GM20431 (cell line): Measurements from ENCODE around the gene ZNF567.
"Not testable (repeated sequence)": the region's sequence is repeated elsewhere in the genome, so short reads cannot be mapped to it uniquely, and the experiment has no call there.

Source experiments
- in situ Hi-C: fragments of 300-500 bp; cut with MseI, MboI; formaldehyde crosslinking; loops from one replicate; pipeline ENCODE4 v1.15.0; 2020; ENCODE audit warnings: low sequenced_read_pairs; ENCODE audit not compliant: unreplicated experiment

The ZNF567 gene

GRCh38 chr19:36687214-36688056 lies at the start of gene ZNF567:
Gene ZNF567 (plus strand): TSS chr19:36687612. CDS start chr19:36694868, 7,256 bp downstream.
- in situ Hi-C loops = no loop called here

DNA sequence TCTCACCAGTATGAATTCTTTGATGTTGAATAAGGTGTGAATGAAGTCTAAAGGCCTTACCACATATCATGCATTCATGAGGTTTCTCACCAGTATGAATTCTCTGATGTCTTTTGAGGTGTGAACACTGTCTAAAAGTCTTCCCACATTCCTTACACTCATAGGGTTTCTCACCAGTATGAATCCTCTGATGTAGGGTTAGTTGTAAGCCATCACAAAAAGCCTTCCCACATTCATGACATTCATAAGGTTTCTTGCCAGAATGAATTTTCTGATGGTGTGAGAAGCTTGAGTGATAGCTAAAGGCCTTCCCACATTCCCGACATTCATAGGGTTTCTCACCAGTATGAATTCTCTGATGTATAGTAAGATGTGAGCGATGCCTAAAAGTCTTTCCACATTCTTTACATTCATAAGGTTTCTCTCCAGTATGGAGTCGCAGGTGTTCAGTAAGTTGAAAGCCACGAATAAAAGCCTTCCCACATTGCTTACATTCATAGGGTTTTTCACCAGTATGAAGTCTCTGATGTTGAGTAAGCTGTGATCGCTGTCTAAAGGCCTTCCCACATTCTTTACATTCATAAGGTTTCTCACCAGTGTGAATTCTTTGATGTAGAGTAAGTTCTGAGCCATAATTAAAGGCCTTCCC lies 48.4 kb upstream of the ZNF567 start:
- in situ Hi-C loops = no loop called here

DNA sequence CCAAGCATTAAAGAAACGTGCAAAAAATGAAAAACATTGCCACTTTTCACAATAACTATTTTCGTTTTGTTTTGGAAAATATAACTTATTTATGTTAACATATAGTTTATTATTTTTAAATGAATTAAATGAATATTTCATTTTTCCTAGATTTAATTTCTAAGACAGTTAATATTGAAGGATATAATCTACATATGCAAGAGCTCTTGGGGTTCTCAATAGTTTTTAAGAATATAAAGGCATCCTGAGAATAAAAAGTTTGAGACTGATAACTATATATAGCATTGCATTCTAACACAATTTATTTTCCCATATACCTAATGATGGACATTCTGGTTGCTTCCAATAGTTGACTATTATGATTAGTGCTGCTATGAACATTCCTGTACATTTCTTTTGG lies 40.7 kb upstream of the ZNF567 start:
- in situ Hi-C loops = no loop called here

DNA sequence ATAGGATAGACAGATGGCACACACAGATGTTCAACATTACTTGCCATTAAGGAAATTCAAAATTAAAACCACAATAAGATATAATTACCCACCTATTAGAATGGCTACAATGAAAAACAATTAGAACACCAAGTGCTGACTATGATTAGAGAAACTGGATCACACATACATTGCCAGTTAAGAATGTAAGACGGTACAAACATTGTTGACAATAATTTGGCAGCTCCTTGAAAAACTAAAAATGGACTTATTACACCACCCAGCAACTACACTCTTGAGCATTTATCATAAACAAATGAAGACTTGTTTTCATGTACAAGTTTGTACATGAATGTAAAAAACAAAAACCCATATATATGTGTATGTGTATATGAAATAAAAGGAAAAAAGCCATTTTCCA lies 34.5 kb upstream of the ZNF567 start:
- in situ Hi-C loops = no loop called here

- in situ Hi-C loops = no loop called here
These were observed 21.6 kb upstream of the ZNF567 start for GRCh38 chr19:36665832-36666231.

GRCh38 chr19:36668646-36669045 lies 18.8 kb upstream of the ZNF567 start:
- in situ Hi-C loops = no loop called here

GRCh38 chr19:36672368-36672767 lies 15.0 kb upstream of the ZNF567 start:
- in situ Hi-C loops = no loop called here

DNA sequence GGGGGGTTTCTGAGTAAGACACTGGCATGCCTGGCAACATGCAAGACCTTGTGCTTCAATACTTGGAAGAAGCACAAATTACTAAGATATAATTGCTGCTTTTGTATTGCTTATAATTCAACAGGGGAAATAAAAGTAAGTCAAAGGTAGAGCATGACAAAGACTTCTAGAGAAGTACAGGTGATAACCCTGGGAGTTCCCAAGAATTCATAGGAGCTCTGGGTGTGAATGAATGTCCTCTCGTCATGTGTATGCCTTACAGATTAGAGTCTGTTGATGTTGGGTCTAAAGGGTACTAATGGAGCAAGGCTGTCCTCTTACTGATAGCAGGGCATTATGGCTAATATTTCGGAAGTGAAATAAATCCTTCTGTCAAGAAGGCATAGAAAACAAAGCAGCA lies 13.2 kb upstream of the ZNF567 start:
- in situ Hi-C loops = no loop called here

DNA sequence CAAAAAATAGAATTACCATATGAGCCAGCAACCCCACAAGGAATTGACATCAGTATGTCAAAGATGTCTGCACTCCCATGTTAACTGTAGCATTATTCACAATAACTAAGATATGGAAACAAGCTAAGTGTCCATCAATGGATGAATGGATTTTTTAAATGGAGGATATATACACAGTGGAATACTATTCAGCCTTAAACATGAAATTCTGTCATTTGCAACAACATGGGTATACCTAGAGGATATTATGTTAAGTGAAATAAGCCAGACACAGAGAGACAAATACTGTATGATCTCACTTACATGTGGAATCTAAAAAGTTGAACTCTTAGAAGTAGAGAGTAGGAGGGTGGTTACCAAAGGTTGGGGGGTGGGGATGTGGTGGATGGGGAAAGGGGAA lies 8.0 kb upstream of the ZNF567 start:
- in situ Hi-C loops = no loop called here

DNA sequence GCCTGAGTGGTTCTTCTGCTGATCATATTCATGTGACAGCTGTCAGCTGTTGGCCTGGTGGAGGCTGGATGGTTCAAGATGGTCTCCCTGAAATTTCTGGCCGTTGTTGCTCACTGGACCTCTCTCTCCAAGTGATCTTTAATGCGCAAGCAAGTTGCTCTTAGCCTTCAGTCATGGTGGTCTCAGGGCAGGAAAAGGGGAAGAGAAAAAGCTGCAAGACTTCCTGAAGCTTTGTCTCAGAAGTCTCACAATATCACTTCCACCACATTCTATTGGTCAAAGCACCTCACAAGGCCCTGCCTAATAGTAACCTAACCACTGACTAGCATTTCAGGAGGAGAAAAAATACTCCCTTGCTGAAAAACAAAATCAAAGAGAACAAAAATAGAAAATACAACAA lies 1.6 kb upstream of the ZNF567 start:
- in situ Hi-C loops = no loop called here

GRCh38 chr19:36686365-36687213 lies 823 bp upstream of the ZNF567 start:
- in situ Hi-C loops = no loop called here

DNA sequence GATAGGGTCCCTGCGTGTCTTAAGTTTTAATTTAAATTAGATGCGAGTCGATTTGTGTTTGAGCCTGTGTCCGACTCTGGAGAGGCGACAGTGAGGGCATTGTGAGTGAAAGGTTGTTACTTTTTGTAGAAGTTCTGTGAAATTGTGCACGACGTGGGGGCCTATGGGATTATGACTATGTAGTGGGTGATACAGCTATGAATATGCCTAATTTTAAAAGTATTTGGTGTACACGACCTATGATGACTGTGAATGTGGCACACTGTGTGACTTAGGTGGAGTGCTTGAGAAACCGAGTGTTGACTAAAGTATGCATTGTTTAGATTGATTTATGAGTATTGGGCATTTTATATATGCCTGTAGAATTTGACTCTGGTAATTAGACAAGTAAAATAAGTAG lies 646 bp downstream of the ZNF567 start:
- in situ Hi-C loops = no loop called here

DNA sequence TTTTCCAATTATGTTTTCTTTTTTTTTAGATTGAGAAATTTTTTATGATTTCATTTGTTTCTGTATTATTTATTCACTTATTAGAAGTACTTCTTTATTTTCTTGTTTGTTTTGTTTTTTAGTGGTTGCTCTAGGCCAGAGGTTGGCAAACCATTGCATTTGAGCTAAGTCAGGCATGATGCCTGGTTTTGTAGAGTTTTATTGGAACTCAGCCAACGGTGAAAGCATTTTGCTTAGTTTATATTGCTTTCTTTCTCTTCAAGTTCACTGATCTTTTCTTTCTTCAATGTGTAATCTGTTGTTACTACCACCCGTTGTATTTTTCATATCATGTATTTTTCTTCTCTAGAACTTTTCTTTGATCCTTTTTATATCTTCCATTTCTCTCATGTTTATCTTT lies 19.7 kb downstream of the ZNF567 start:
- in situ Hi-C loops = no loop called here

- in situ Hi-C loops = no loop called here
These were observed 22.0 kb downstream of the ZNF567 start for GRCh38 chr19:36709423-36709822.

DNA sequence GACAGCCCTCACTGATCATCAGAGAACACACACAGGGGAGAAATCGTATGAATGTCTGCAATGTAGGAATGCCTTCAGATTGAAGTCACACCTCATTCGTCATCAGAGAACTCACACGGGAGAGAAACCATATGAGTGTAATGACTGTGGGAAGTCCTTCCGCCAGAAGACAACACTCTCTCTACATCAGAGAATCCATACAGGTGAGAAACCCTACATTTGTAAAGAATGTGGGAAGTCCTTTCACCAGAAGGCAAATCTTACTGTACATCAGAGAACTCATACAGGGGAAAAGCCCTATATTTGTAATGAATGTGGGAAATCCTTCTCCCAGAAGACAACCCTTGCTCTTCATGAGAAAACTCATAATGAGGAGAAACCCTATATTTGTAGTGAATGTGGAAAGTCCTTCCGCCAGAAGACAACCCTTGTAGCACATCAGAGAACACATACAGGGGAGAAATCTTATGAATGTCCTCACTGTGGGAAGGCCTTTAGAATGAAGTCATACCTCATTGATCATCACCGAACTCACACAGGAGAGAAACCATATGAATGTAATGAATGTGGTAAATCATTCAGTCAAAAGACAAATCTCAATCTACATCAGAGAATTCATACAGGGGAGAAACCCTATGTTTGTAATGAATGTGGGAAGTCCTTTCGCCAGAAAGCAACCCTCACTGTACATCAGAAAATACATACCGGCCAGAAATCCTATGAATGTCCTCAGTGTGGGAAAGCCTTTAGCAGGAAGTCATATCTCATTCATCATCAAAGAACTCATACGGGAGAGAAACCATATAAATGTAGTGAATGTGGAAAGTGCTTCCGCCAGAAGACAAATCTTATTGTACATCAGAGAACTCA lies 32.5 kb downstream of the ZNF567 start:
- in situ Hi-C loops = no loop called here

- in situ Hi-C loops = not testable (repeated sequence)
These were observed 48.8 kb downstream of the ZNF567 start for GRCh38 chr19:36736166-36736565.

GRCh38 chr19:36745870-36746269 lies 58.5 kb downstream of the ZNF567 start:
- in situ Hi-C loops = no loop called here

DNA sequence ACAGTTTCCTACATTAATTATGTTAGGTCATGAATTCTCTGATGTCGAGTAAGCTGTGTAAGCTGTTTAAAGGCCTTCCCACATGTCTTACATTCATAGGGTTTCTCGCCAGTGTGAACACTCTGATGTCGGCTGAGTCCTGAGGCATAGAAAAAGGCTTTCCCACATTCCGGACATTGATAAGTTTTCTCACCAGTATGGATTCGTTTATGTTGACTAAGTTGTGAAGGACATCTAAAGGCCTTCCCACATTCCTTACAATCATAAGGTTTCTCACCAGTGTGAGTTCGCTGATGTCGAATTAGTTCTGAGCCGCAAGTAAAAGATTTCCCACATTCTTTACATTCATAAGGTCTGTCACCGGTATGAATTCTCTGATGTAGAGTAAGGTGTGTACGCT lies 60.3 kb downstream of the ZNF567 start:
- in situ Hi-C loops = no loop called here

DNA sequence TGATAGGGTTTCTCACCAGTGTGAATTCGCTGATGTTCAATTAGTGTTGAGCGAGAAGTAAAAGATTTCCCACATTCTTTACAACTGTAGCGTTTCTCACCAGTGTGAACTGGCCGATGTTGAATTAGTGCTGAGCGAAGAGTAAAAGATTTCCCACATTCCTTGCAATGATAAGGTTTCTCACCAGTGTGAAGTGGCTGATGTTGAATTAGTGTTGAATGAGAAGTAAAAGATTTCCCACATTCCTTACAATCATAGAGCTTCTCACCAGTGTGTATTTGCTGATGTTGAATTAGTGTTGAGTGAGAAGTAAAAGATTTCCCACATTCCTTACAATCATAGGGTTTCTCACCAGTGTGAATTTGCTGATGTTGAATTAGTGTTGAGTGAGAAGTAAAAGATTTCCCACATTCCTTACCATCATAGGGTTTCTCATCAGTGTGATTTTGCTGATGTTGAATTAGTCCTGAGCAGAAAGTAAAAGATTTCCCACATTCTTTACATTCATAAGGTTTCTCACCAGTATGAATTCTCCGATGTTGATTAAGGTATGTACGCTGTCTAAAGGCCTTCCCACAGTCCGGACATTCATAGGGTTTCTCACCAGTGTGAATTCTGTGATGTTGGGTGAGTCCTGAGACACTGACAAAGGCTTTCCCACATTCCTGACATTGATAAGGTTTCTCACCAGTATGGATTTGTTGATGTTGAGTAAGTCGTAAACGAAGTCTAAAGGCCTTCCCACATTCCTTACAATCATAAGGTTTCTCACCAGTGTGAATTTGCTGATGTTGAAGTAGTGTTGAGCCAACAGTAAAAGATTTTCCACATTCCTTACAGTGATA lies 61.2 kb downstream of the ZNF567 start:
- in situ Hi-C loops = no loop called here
